ENCODE results near the gene PURA. TPM values are rescaled to one million over a fixed set of nuclear protein-coding genes. Genes with fewer than 3 reads are reported as not detected.

Gene PURA
- total RNA-seq, 3 donors from 2014 or later, result 9.8 to 9.9 (median 9.8) TPM

GRCh38 chr5:140114341-140115185, 654 bp downstream of the PURA start:
- DNase-seq (peak; percentile 12), ATAC-seq (peak; percentile 16 to 29)
- H3K9me3 Mint-ChIP-seq, result no peaks in the 10 kb centered on the region
- H3K4me1 Mint-ChIP-seq (ENCODE audit: low read depth), result peaks cover 62% of the 10 kb centered on the region
- peak overlapping the region; percentile 85 for H3K4me3 Mint-ChIP-seq
- H3K36me3 Mint-ChIP-seq (ENCODE audit: insufficient read depth), result no peaks in the 10 kb centered on the region
- H3K27me3 Mint-ChIP-seq (ENCODE audit: low read depth), result peaks cover 2% of the 10 kb centered on the region

- Mint-ChIP-seq H3K9me3 (no peaks in the 10 kb centered on the region), H3K4me1 (ENCODE audit: low read depth) (peaks cover 59% of the 10 kb centered on the region), H3K4me3 (peak overlapping the region; percentile 85), H3K27me3 (ENCODE audit: low read depth) (peaks cover under 1% of the 10 kb centered on the region), H3K36me3 (ENCODE audit: insufficient read depth) (no peaks in the 10 kb centered on the region)
- no peak for DNase-seq
- no peak for ATAC-seq
Measured at GRCh38 chr5:140115186-140115500, 1.2 kb downstream of the PURA start.

- Mint-ChIP-seq H3K4me1 (ENCODE audit: low read depth) (peaks cover 59% of the 10 kb centered on the region), H3K4me3 (peak overlapping the region; percentile 51), H3K27me3 (ENCODE audit: low read depth) (no peaks in the 10 kb centered on the region), H3K36me3 (ENCODE audit: insufficient read depth) (no peaks in the 10 kb centered on the region), H3K9me3 (no peaks in the 10 kb centered on the region)
- no peak for ATAC-seq
- no peak for DNase-seq
Measured at GRCh38 chr5:140116716-140117115, 2.8 kb downstream of the PURA start.

GRCh38 chr5:140117523-140117922, 3.6 kb downstream of the PURA start:
- DNase-seq, result no peak

GRCh38 chr5:140118302-140118936, 4.5 kb downstream of the PURA start:
- Mint-ChIP-seq H3K9me3 (no peaks in the 10 kb centered on the region), H3K4me1 (ENCODE audit: low read depth) (peaks cover 54% of the 10 kb centered on the region), H3K27me3 (ENCODE audit: low read depth) (no peaks in the 10 kb centered on the region), H3K4me3 (no peak overlapping the region), H3K36me3 (ENCODE audit: insufficient read depth) (no peaks in the 10 kb centered on the region)
- DNase-seq, result no peak
- ATAC-seq, result no peak

More at GRCh38 chr5:140117523-140117922, 3.6 kb downstream of the PURA start:
- H3K36me3 Mint-ChIP-seq (ENCODE audit: insufficient read depth), result no peaks in the 10 kb centered on the region
- H3K9me3 Mint-ChIP-seq, result no peaks in the 10 kb centered on the region
- no peaks in the 10 kb centered on the region for H3K27me3 Mint-ChIP-seq (ENCODE audit: low read depth)
- peaks cover 57% of the 10 kb centered on the region for H3K4me1 Mint-ChIP-seq (ENCODE audit: low read depth)
- no peak overlapping the region for H3K4me3 Mint-ChIP-seq
- ATAC-seq, result no peak

- Mint-ChIP-seq H3K4me1 (ENCODE audit: low read depth) (peaks cover 39% of the 10 kb centered on the region), H3K27me3 (ENCODE audit: low read depth) (no peaks in the 10 kb centered on the region)
Measured at GRCh38 chr5:140125637-140126036, 11.7 kb downstream of the PURA start, which contains the start of gene IGIP. Gene IGIP, plus strand, starts transcription at chr5:140125937. Its CDS starts 2,540 bp downstream, at chr5:140128477.

GRCh38 chr5:140126315-140127012, 12.6 kb downstream of the PURA start:
- Mint-ChIP-seq H3K9me3 (no peaks in the 10 kb centered on the region), H3K4me3 (no peak overlapping the region), H3K27me3 (ENCODE audit: low read depth) (no peaks in the 10 kb centered on the region), H3K36me3 (ENCODE audit: insufficient read depth) (no peaks in the 10 kb centered on the region), H3K4me1 (ENCODE audit: low read depth) (peaks cover 42% of the 10 kb centered on the region)
- no peak for ATAC-seq
- no peak for DNase-seq

More at GRCh38 chr5:140125637-140126036, 11.7 kb downstream of the PURA start, which contains the start of gene IGIP:
- DNase-seq (no peak), ATAC-seq (no peak)
- no peaks in the 10 kb centered on the region for H3K9me3 Mint-ChIP-seq
- no peaks in the 10 kb centered on the region for H3K36me3 Mint-ChIP-seq (ENCODE audit: insufficient read depth)
- H3K4me3 Mint-ChIP-seq, result no peak within 1 kb of the TSS

- Mint-ChIP-seq H3K27me3 (ENCODE audit: low read depth) (no peaks in the 10 kb centered on the region), H3K9me3 (no peaks in the 10 kb centered on the region), H3K4me3 (no peak overlapping the region), H3K36me3 (ENCODE audit: insufficient read depth) (no peaks in the 10 kb centered on the region), H3K4me1 (ENCODE audit: low read depth) (peaks cover 45% of the 10 kb centered on the region)
- DNase-seq, result no peak
- no peak for ATAC-seq
Measured at GRCh38 chr5:140128376-140128775, 14.5 kb downstream of the PURA start.

GRCh38 chr5:140130949-140131733, 17.2 kb downstream of the PURA start:
- ATAC-seq (peak; percentile 37 to 39), DNase-seq (no peak)
- peaks cover 42% of the 10 kb centered on the region for H3K4me1 Mint-ChIP-seq (ENCODE audit: low read depth)

GRCh38 chr5:140131967-140132409, 18.1 kb downstream of the PURA start:
- Mint-ChIP-seq H3K27me3 (ENCODE audit: low read depth) (no peaks in the 10 kb centered on the region), H3K9me3 (no peaks in the 10 kb centered on the region), H3K4me3 (no peak overlapping the region), H3K36me3 (ENCODE audit: insufficient read depth) (no peaks in the 10 kb centered on the region), H3K4me1 (ENCODE audit: low read depth) (peaks cover 38% of the 10 kb centered on the region)
- peak; percentile 88 to 92 for ATAC-seq
- no peak for DNase-seq

More at GRCh38 chr5:140130949-140131733, 17.2 kb downstream of the PURA start:
- no peaks in the 10 kb centered on the region for H3K36me3 Mint-ChIP-seq (ENCODE audit: insufficient read depth)
- no peaks in the 10 kb centered on the region for H3K27me3 Mint-ChIP-seq (ENCODE audit: low read depth)
- no peaks in the 10 kb centered on the region for H3K9me3 Mint-ChIP-seq
- no peak overlapping the region for H3K4me3 Mint-ChIP-seq

- H3K4me3 Mint-ChIP-seq, result no peak overlapping the region
- DNase-seq, result no peak
Measured at GRCh38 chr5:140133514-140134167, 19.7 kb downstream of the PURA start.

GRCh38 chr5:140134277-140134935, 20.5 kb downstream of the PURA start:
- no peaks in the 10 kb centered on the region for H3K36me3 Mint-ChIP-seq (ENCODE audit: insufficient read depth)
- no peak for DNase-seq
- no peaks in the 10 kb centered on the region for H3K9me3 Mint-ChIP-seq
- no peaks in the 10 kb centered on the region for H3K27me3 Mint-ChIP-seq (ENCODE audit: low read depth)
- no peak for ATAC-seq
- H3K4me1 Mint-ChIP-seq (ENCODE audit: low read depth), result peaks cover 38% of the 10 kb centered on the region
- H3K4me3 Mint-ChIP-seq, result no peak overlapping the region

More at GRCh38 chr5:140133514-140134167, 19.7 kb downstream of the PURA start:
- no peaks in the 10 kb centered on the region for H3K9me3 Mint-ChIP-seq
- no peak for ATAC-seq
- H3K4me1 Mint-ChIP-seq (ENCODE audit: low read depth), result peaks cover 38% of the 10 kb centered on the region
- no peaks in the 10 kb centered on the region for H3K36me3 Mint-ChIP-seq (ENCODE audit: insufficient read depth)
- H3K27me3 Mint-ChIP-seq (ENCODE audit: low read depth), result no peaks in the 10 kb centered on the region

GRCh38 chr5:140135127-140135526, 21.2 kb downstream of the PURA start:
- H3K36me3 Mint-ChIP-seq (ENCODE audit: insufficient read depth), result no peaks in the 10 kb centered on the region
- no peaks in the 10 kb centered on the region for H3K9me3 Mint-ChIP-seq
- H3K4me1 Mint-ChIP-seq (ENCODE audit: low read depth), result peaks cover 38% of the 10 kb centered on the region
- ATAC-seq (no peak), DNase-seq (no peak)
- H3K27me3 Mint-ChIP-seq (ENCODE audit: low read depth), result no peaks in the 10 kb centered on the region
- H3K4me3 Mint-ChIP-seq, result no peak overlapping the region

Measured in activated T-cell treated with anti-CD3 and anti-CD28 coated beads, Interleukin-2, amount 50 U/mL, for 4 hours (primary cell).